ENCODE data around the gene PRKCE. TPM values are rescaled to one million over a fixed set of nuclear protein-coding genes. Genes with fewer than 3 reads are reported as not detected.

The PRKCE gene
- total and polyA plus RNA-seq, 2 experiments from 2014 or later, result 0.94 to 1.2 TPM

DNA sequence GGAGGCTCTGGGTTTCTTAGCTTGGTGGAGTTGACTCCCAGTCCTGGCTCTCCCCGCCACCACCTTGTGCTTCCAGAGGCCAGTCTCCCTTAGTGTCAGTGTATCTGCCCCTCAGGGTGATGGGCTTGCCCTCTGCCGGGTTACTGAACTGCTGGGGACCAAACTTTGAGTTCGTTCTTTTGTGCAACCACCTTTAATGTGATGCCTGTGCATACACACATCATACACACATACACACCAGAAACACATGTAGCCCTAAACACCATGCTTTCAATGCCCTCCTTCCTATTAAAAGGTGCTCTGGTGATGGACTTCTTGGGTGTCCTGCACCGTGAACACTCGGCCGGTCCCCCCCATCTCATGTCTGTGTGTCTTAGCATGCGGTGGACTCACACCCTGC lies 330.6 kb downstream of the PRKCE start (continued):
- TF ChIP-seq POLR2AphosphoS5 (IDR thresholded peaks at IDR 0.05; ENCODE audit: low read depth) (no peak), ZNF114 (CRISPR knock-in tag; IDR thresholded peaks at IDR 0.05) (no peak)

DNA sequence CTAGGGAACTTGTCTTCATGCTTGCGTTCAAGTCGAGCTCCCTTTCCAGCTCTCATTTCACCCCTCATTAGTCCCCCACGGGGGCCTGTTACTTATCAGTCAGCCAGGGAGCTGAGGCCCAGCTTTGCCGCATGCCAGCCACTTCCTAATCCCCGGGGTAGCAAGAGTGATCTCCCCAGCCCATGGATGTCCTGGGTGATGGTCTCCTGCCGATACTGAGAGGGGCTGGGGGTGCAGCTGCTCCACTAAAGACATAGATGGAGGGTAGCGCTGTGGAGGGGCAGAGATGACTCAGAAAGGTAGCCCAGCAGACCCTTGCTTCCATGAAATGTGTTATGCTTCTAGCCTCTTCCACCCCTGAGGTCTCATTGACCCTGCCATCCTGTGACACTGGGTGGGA lies 331.7 kb downstream of the PRKCE start:
- H3K27me3 Mint-ChIP-seq (ENCODE audit: insufficient read depth, low read depth, poor library complexity), result peaks cover 2% of the 10 kb centered on the region
- ATAC-seq, result no peak
- no peak overlapping the region for H2AFZ ChIP-seq

More for the DNA sequence above, 331.7 kb downstream of the PRKCE start:
- H3F3A ChIP-seq (replicated peaks; ENCODE audit: low read depth), result no peaks in the 10 kb centered on the region
- TF ChIP-seq POLR2AphosphoS5 (IDR thresholded peaks at IDR 0.05; ENCODE audit: low read depth), result no peak
- TF ChIP-seq JUNB (IDR thresholded peaks at IDR 0.05; ENCODE audit: unreplicated experiment), result no peak
- no peak for TF ChIP-seq NANOG (IDR thresholded peaks at IDR 0.05; ENCODE audit: borderline replicate concordance)
- TF ChIP-seq, protein P1, sequence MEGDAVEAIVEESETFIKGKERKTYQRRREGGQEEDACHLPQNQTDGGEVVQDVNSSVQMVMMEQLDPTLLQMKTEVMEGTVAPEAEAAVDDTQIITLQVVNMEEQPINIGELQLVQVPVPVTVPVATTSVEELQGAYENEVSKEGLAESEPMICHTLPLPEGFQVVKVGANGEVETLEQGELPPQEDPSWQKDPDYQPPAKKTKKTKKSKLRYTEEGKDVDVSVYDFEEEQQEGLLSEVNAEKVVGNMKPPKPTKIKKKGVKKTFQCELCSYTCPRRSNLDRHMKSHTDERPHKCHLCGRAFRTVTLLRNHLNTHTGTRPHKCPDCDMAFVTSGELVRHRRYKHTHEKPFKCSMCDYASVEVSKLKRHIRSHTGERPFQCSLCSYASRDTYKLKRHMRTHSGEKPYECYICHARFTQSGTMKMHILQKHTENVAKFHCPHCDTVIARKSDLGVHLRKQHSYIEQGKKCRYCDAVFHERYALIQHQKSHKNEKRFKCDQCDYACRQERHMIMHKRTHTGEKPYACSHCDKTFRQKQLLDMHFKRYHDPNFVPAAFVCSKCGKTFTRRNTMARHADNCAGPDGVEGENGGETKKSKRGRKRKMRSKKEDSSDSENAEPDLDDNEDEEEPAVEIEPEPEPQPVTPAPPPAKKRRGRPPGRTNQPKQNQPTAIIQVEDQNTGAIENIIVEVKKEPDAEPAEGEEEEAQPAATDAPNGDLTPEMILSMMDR (conservative IDR thresholded peaks at IDR 0.05; ENCODE audit: low read depth in 2 of 2), result no peak
- no peak for TF ChIP-seq REST (IDR thresholded peaks at IDR 0.05; ENCODE audit: unreplicated experiment)
- no peak for TF ChIP-seq CREB1 (CRISPR knock-in tag; IDR thresholded peaks at IDR 0.05; ENCODE audit: low read depth)
- TF ChIP-seq EZH2 (IDR thresholded peaks at IDR 0.05; ENCODE audit: low read depth, unreplicated experiment), result no peak
- TF ChIP-seq ETS1 (IDR thresholded peaks at IDR 0.05), result no peak
- no peak for TF ChIP-seq STAT1 (IDR thresholded peaks at IDR 0.05; ENCODE audit: unreplicated experiment)
- TF ChIP-seq ZNF331 (CRISPR knock-in tag; IDR thresholded peaks at IDR 0.05; ENCODE audit: low read depth), result no peak
- TF ChIP-seq EZH2phosphoT487 (IDR thresholded peaks at IDR 0.05; ENCODE audit: unreplicated experiment), result no peak
- H3K36me3 ChIP-seq (ENCODE audit: insufficient read depth), result no peaks in the 10 kb centered on the region
- Mint-ChIP-seq H3K27ac (no peak overlapping the region), H3K4me1 (peaks cover 8% of the 10 kb centered on the region; the same call in 2 of the 3 replicates), H3K9me3 (no peaks in the 10 kb centered on the region), H3K4me3 (no peak overlapping the region), H3K36me3 (ENCODE audit: low read depth) (no peaks in the 10 kb centered on the region; the same call in 2 of the 3 replicates)
- no peak overlapping the region for H3K4me2 ChIP-seq
- H3K27me3 ChIP-seq (ENCODE audit: insufficient read depth), result no peaks in the 10 kb centered on the region
- no peak overlapping the region for H3K27ac ChIP-seq (ENCODE audit: low read depth)
- DNase-seq (ENCODE audit: low spot score), result no peak
- no peaks in the 10 kb centered on the region for H3K79me2 ChIP-seq (replicated peaks; ENCODE audit: insufficient read depth)
- no peaks in the 10 kb centered on the region for H3K4me1 ChIP-seq (ENCODE audit: insufficient read depth)
- no peaks in the 10 kb centered on the region for H3K9me2 ChIP-seq (ENCODE audit: insufficient read depth)
- no peaks in the 10 kb centered on the region for H4K20me1 ChIP-seq (replicated peaks; ENCODE audit: insufficient read depth)
- no peak overlapping the region for H3K4me3 ChIP-seq
